Smooth muscle cell (in vitro differentiated cells): ENCODE measurements around the gene PRKRIP1. TPM values are rescaled to one million over a fixed set of nuclear protein-coding genes. Genes with fewer than 3 reads are reported as not detected.

Experiments
- DNase-seq: peaks from one replicate; lab custom pipeline; 2025; ENCODE audit not compliant: unreplicated experiment; lab: John Stamatoyannopoulos, UW
- H2AFZ ChIP-seq: fragments of 200-600 bp; sonication (generic); 2 replicates; pipeline ENCODE4 v1.6.0; 2016; ENCODE audit warnings: antibody characterized with exemption, low read depth, mild to moderate bottlenecking
- H3F3A ChIP-seq: fragments of 200-600 bp; sonication (generic); 2 replicates; pipeline ENCODE4 v1.6.0; 2017; ENCODE audit warnings: antibody characterized with exemption, low read depth
- H3K27ac ChIP-seq: fragments of 200-600 bp; sonication (generic); 2 replicates; pipeline ENCODE4 v1.5.1; 2016; ENCODE audit warnings: low read depth, mild to moderate bottlenecking
- H3K27me3 ChIP-seq: fragments of 200-600 bp; sonication (generic); 2 replicates; pipeline ENCODE4 v1.6.1; 2016; ENCODE audit warnings: low read depth, mild to moderate bottlenecking
- H3K36me3 ChIP-seq: fragments of 200-600 bp; sonication (generic); 2 replicates; pipeline ENCODE4 v1.5.1; 2016; ENCODE audit warnings: low read depth
- H3K4me1 ChIP-seq: fragments of 200-600 bp; sonication (generic); 2 replicates; pipeline ENCODE4 v1.5.1; 2016; ENCODE audit warnings: low read depth
- H3K4me2 ChIP-seq: fragments of 200-600 bp; sonication (generic); 2 replicates; pipeline ENCODE4 v1.6.0; 2016; ENCODE audit warnings: mild to moderate bottlenecking
- H3K4me3 ChIP-seq: fragments of 200-600 bp; sonication (generic); 2 replicates; pipeline ENCODE4 v1.5.1; 2016; ENCODE audit warnings: mild to moderate bottlenecking
- H3K79me2 ChIP-seq: fragments of 200-600 bp; sonication (generic); 2 replicates; pipeline ENCODE4 v1.6.0; 2016; ENCODE audit warnings: low read depth, mild to moderate bottlenecking
- H3K9ac ChIP-seq: fragments of 200-600 bp; sonication (generic); 2 replicates; pipeline ENCODE4 v1.6.0; 2016; ENCODE audit warnings: low read depth
- H3K9me3 ChIP-seq: fragments of 200-600 bp; sonication (generic); replicated peaks from 2 replicates; pipeline ENCODE4 v1.5.1; 2016; ENCODE audit warnings: low read depth
- H4K20me1 ChIP-seq: fragments of 200-600 bp; sonication (generic); 2 replicates; pipeline ENCODE4 v1.6.0; 2016; ENCODE audit warnings: low read depth
- CTCF ChIP-seq: fragments of 200-600 bp; sonication (generic); IDR thresholded peaks from 2 replicates; pipeline ENCODE4 v1.5.1; 2017; ENCODE audit warnings: borderline replicate concordance, mild to moderate bottlenecking, antibody characterized with exemption; ENCODE audit not compliant: insufficient read depth, poor library complexity, severe bottlenecking
- WGBS: methylation state at CpG from one replicate; pipeline ENCODE4 v1.1.7; 2016; ENCODE audit warnings: low lambda C conversion rate; 5-methylcytosine and 5-hydroxymethylcytosine counted together
- polyA plus RNA-seq: library from polyadenylated mRNA; unstranded; fragments of >200 nt; fragmentation: Nextera tagmentation; extraction: Ambion mirVana; gene quantifications from 2 replicates; pipeline ENCODE4 v1.2.1, GENCODE V29; 2016
- total RNA-seq: library from RNA; depleted of rRNA; stranded (reverse); fragments of >200 nt; gene quantifications from 2 replicates; pipeline ENCODE4 v1.2.3, GENCODE V29; 2014

PRKRIP1 gene
- total and polyA plus RNA-seq, 2 experiments from 2014 or later, result 14.3 to 34.5 TPM

DNA sequence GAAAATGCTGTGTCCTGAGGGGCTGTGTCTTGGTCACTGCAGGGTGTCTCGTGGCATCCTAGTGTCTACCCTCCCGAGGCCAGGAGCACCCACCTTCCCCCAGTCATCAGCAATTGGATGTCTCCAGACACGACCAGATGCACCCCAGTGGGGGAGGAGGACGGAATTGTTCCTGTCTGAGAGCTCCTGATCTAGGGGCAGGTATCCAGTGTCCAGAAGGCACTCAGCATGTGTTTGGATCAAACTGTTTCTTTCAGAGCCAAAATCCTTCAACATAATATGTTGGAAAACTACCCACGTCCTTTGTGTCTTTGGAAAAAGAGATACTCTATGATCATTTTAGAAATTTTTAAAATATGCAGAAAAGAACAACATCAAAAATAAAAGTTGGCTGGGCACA lies 16.9 kb downstream of the PRKRIP1 start:
- 99% methylated on average over 4 of the region's 5 CpGs for WGBS
- DNase-seq, result no peak
- Histone ChIP-seq H3K4me2 (no peak overlapping the region), H3K4me1 (no peaks in the 10 kb centered on the region), H3K79me2 (peaks cover 31% of the 10 kb centered on the region), H2AFZ (no peak overlapping the region), H3K36me3 (peaks cover 20% of the 10 kb centered on the region), H3F3A (no peaks in the 10 kb centered on the region), H3K9me3 (no peaks in the 10 kb centered on the region), H4K20me1 (peaks cover 66% of the 10 kb centered on the region), H3K27ac (no peak overlapping the region), H3K4me3 (no peak overlapping the region), H3K9ac (no peak overlapping the region), H3K27me3 (no peaks in the 10 kb centered on the region)
- no peak for TF ChIP-seq CTCF

DNA sequence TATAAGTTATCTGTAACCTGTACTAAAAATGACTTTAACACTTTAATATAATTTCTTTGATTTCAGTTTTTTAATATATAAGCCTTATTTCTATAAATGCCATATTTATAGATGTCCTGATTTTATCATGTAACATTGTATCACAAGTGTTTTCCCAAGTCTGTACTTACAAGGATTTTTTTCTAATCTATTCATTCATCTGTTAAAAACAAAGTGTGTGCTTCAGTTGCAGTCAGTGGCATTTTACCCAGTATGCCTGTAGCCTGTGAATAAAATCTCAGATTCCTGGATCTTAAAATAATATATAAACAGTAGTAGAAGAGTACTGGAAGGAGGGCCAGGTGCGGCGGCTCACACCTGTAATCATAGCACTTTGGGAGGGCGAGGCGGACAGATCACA lies 17.4 kb downstream of the PRKRIP1 start:
- H3K9me3 ChIP-seq, result no peaks in the 10 kb centered on the region
- no peaks in the 10 kb centered on the region for H3F3A ChIP-seq
- peaks cover 20% of the 10 kb centered on the region for H3K36me3 ChIP-seq
- peaks cover 27% of the 10 kb centered on the region for H3K79me2 ChIP-seq
- H4K20me1 ChIP-seq, result peaks cover 71% of the 10 kb centered on the region
- H2AFZ ChIP-seq, result no peak overlapping the region
- H3K27ac ChIP-seq, result no peak overlapping the region
- no peak for TF ChIP-seq CTCF
- no peak overlapping the region for H3K4me2 ChIP-seq
- no peak overlapping the region for H3K9ac ChIP-seq
- DNase-seq, result no peak
- no peaks in the 10 kb centered on the region for H3K27me3 ChIP-seq
- H3K4me1 ChIP-seq, result no peaks in the 10 kb centered on the region
- WGBS, result 98% methylated on average over 4 of the region's 4 CpGs
- H3K4me3 ChIP-seq, result no peak overlapping the region

GRCh38 chr7:102415685-102416225 lies 19.6 kb downstream of the PRKRIP1 start:
- no peak overlapping the region for H3K9ac ChIP-seq
- no peak for DNase-seq
- no peak overlapping the region for H3K4me3 ChIP-seq
- H2AFZ ChIP-seq, result no peak overlapping the region
- no peaks in the 10 kb centered on the region for H3K9me3 ChIP-seq
- H3F3A ChIP-seq, result no peaks in the 10 kb centered on the region
- 99% methylated on average over 12 of the region's 12 CpGs for WGBS
- TF ChIP-seq CTCF, result no peak
- H4K20me1 ChIP-seq, result peaks cover 77% of the 10 kb centered on the region
- H3K27ac ChIP-seq, result no peak overlapping the region
- no peak overlapping the region for H3K4me2 ChIP-seq
- H3K36me3 ChIP-seq, result peaks cover 11% of the 10 kb centered on the region
- no peaks in the 10 kb centered on the region for H3K4me1 ChIP-seq
- H3K79me2 ChIP-seq, result peaks cover 20% of the 10 kb centered on the region
- no peaks in the 10 kb centered on the region for H3K27me3 ChIP-seq

GRCh38 chr7:102416406-102416805 lies 20.2 kb downstream of the PRKRIP1 start:
- H3K79me2 ChIP-seq, result peaks cover 13% of the 10 kb centered on the region
- 97% methylated on average over 6 of the region's 6 CpGs for WGBS
- no peak overlapping the region for H2AFZ ChIP-seq
- H3K27me3 ChIP-seq, result no peaks in the 10 kb centered on the region
- no peaks in the 10 kb centered on the region for H3K4me1 ChIP-seq
- no peak overlapping the region for H3K4me3 ChIP-seq
- peaks cover 74% of the 10 kb centered on the region for H4K20me1 ChIP-seq
- peaks cover 4% of the 10 kb centered on the region for H3K36me3 ChIP-seq
- no peaks in the 10 kb centered on the region for H3F3A ChIP-seq
- TF ChIP-seq CTCF, result no peak
- H3K27ac ChIP-seq, result no peak overlapping the region
- H3K4me2 ChIP-seq, result no peak overlapping the region
- DNase-seq, result no peak
- H3K9ac ChIP-seq, result no peak overlapping the region
- H3K9me3 ChIP-seq, result no peaks in the 10 kb centered on the region
